ENCODE measurements around the gene GM2A. TPM values are rescaled to one million over a fixed set of nuclear protein-coding genes. Genes with fewer than 3 reads are reported as not detected.
"Not testable (repeated sequence)": the region's sequence is repeated elsewhere in the genome, so short reads cannot be mapped to it uniquely, and the experiment has no call there.

GM2A gene
- total RNA-seq, 1 donor from 2014 or later = 41.9 TPM

DNA sequence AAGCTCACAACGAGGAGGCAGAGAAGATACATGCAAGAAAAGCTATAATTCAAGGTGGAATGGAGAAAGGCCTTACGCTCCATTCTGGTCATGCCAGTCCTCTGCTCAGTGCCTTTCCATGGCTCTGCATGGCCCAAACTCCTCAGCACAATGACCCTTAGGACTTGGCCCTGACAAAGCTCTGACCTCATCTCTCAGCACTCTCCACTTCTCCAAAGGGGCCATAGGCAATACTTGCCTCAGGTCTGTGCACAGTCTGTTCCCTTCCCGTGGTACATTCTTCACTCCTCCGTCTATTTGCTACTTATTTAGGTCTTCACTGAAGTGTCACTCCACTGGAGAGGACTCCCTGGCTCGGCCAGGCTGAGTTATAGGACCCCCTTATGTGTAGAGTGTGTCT, 25.9 kb downstream of the GM2A start:
- intact Hi-C loops (cut with DNase I) = no loop called here
- ATAC-seq = no peak
- no peak for DNase-seq (ENCODE audit: low spot score)

DNA sequence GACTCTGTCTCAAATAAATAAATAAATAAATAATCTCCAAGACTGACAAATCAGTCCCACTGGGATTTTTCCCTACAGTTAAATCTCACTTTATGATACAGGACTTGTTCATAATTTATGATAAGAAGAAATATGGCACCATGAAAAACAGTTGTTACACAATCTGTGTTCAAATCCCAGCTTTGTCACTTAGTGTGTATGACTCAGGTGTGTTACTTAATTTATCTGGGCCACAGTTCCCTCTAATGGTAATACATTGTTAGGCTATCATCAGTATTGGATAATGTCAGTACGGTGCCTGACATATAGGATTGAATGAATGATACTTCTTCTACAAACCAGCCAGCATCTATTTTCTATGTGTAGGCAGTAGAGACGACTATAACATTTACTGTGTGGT, 27.5 kb downstream of the GM2A start:
- intact Hi-C loops (cut with DNase I) = no loop called here
- DNase-seq (ENCODE audit: low spot score) (no peak), ATAC-seq (no peak)

DNA sequence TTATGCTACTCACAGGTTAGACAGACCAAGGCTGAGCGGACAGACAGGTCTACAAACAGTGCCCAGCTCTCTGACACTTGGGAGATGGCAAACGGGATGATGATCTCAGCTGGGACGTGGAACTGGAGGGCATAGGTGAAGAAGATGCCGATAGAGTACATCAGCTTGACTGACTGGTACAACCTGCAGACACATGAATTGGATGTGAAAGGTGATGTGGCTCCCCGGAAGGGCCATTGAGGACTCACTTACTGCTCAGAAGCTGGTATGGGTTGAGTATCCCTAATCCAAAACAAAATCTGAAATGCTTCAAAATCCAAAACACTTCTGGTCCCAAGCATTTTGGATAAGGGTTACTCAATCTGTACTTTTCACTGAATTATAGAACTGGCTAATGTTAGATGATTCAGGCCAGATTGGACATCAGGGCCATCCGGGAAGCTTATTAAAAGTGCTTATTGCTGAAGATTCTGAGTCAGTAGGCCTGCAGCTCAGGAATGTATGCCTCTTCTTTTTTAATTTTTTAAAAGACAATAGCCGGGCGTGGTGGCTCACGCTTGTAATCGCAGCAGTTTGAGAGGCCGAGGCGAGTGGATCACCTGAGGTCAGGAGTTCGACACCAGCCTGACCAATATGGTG, 28.1 kb downstream of the GM2A start:
- DNase-seq (ENCODE audit: low spot score) = no peak
- intact Hi-C loops (cut with DNase I) = no loop called here
- ATAC-seq = no peak

DNA sequence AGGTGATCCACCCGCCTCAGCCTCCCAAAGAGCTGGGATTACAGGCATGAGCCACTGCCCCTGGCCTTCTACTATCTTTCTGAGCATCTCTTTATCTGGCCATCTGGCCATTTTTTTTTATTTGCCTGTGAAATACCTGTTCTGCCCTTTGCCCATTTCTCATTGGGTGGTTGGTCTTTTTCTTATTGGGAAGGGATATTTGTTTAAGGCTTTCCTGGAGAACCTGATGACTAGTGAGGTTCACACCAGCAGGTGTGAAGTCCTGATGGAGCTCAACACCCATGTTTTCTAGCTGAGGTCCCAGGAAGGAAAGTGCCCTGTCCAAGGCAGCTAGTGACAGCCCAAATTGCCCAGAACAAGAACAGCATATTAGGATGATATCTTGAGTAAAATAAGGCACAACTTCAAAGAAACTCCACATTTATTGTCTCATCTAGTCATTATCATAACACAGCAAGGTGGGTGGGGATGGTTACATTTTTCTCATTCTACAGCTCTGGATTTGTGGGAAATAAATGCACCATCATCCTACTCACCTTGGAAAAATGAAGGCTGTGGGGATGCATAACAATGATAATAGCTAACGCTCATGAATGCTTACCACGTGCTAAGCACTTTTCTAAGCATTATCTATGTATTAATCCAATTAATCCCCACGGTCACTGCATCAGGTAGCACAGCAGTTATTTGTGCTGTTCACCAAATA, 30.3 kb downstream of the GM2A start:
- DNase-seq (ENCODE audit: low spot score) (no peak), ATAC-seq (no peak)
- intact Hi-C loops (cut with DNase I) = no loop called here

DNA sequence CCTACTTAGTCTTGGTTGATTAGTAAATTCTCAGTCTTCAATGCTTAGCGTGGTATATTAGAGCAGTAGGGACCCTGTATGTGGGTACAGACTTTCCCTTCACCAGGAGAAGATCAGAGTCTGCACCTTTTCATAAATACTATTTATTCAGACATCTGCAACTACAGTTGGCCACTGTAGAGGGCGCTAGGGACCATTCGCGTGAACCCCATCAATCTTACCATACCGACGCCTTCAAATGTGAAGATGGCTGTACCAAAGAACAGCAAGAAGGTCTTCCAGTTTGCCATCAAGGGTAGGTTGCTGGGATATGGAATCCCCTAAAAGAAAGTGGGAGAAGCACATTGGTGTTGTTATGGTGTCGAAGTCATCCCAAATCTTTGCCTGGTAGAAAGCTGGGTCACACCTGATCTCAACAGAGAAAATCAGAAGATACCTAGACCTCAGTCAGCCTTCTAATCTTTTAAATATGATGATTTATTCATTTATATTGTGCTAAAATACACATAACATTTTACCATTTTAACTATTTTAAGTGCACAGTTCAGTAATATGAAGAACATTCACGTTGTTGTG, 31.5 kb downstream of the GM2A start:
- ATAC-seq (no peak), DNase-seq (ENCODE audit: low spot score) (no peak)
- intact Hi-C loops (cut with DNase I) = no loop called here

DNA sequence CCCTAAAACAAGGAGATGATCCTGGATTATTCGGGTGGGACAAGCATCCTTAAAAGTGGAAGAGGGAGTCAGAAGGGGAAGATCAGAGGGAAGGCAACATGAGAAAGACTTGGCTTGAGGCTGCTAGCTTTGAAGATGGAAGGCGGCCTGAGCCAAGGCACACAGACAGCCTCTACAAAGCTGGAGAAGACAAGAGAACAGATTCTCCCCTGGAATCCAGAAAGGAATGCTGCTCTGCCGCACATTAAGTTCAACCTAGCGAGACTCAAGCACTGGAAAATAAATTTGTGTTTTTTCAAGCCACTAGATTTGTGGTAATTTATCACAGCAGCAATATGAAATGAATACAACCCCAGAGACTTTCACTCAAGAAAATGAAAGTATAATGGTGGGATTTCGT, 32.7 kb downstream of the GM2A start:
- DNase-seq (ENCODE audit: low spot score) (no peak), ATAC-seq (no peak)
- intact Hi-C loops (cut with DNase I) = no loop called here

DNA sequence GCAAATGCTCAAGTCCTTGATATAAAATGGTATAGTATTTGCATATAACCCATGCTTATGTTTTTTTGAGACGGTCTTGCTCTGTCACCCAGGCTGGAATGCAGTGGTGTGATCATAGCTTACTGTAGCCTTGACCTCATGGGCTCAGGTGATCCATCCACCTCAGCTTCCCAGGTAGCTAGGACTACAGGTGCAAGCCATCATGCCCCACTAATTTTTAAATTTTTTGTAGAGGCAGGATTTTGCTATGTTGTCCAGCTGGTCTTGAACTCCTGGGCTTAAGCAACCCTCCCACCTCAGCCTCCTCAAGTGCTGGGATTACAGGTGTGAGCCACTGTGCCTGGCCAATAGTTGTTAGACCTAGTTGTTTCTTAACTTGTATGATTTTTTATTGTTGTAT, 33.3 kb downstream of the GM2A start:
- no peak for ATAC-seq
- intact Hi-C loops (cut with DNase I) = no loop called here

DNA sequence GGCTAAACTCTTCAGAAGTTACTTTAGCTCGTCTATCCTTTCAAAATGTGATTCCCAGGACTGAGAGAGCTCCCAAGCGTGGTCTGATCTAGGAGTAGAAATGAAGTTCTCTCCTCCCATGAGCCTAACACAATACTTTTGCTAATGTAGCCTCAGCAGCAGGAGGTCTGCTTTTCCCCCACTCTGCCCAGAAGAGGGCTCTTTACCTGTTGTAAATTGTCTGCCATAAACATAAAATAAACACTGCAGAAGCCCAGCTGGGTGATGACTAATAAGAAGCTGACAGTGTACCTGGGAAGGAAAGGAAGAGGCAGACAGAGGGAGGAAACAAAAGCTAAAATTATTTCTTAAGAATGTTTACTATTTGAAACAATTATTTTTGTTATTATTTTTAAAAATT, 35.2 kb downstream of the GM2A start:
- DNase-seq (ENCODE audit: low spot score) = no peak
- no peak for ATAC-seq
- intact Hi-C loops (cut with DNase I) = no loop called here

More for the DNA sequence above, 33.3 kb downstream of the GM2A start:
- DNase-seq (ENCODE audit: low spot score) = no peak

DNA sequence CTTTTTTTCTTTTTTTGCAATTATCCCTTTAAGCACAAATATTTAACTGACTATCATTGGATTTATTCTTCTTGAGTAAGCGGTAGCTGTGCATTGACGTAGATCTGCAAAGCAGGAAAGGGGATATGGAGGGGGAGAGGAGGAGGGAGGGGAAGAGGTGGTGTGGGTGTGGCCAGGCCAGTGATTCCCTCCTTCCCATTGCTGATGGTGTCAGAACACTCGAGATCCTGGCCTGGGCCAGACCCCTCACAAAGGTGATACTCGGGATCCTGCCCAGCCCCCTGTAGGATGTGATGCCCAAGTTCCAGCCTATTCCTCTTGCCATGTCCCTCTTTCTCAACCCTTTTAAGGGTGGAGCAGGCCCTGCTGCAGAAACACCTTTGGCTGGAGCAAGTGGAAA, 40.6 kb downstream of the GM2A start:
- no peak for ATAC-seq
- no peak for DNase-seq (ENCODE audit: low spot score)
- intact Hi-C loops (cut with DNase I) = no loop called here

DNA sequence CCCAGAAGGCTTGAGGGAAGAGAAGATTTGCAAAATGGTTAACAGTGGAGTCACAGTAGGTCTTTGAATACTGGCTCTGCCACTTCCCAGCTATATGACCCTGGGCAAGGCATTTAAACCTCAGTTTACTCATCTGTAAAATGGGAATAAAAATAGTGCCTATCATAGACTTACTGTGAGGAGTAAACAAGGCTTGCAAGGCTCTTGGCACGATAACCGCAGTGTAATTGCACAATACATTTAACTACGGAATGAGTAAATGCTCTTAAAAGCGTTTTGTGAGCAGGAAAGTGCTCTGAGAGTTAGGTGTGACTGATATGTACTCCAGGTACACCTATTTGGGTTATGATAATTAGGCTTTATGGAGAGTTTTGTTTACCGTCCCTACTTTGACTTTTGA, 42.2 kb downstream of the GM2A start:
- DNase-seq (ENCODE audit: low spot score) (no peak), ATAC-seq (no peak)
- intact Hi-C loops (cut with DNase I) = no loop called here

DNA sequence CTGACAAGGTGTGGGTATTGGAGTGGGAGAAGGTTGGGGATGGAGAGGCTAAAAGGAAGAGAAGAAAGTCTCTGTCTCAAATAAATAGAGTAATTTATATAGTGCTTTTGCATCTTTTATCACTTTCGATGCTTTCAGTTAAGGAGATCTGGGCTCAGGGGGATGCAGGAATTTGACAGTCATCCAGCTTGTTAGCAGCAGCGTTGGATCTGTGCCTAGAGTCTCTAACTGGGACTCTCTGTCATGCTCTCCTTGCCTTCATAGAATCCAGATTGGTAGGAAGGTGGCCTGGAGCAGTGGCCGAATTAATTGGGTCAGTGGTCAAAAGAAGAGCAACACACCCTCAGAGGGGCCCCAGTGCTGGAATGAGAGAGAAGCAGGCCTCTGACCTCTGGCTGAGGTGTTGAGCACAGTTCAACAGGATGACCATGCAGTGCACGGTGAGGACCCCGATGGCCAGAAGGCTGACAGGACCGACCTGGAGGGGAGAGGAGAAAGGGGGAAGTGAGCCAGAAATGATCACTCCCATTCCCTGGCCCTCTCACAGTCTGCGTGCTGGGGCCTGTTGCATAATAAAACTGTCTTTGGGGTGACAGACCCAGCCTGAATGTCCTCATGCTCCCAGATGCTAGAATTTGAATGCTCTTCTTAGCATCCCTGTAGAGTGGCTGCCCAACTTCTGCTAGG, 42.9 kb downstream of the GM2A start:
- DNase-seq (ENCODE audit: low spot score) (no peak), ATAC-seq (peak; percentile 22)
- intact Hi-C loops (cut with DNase I) = no loop called here

DNA sequence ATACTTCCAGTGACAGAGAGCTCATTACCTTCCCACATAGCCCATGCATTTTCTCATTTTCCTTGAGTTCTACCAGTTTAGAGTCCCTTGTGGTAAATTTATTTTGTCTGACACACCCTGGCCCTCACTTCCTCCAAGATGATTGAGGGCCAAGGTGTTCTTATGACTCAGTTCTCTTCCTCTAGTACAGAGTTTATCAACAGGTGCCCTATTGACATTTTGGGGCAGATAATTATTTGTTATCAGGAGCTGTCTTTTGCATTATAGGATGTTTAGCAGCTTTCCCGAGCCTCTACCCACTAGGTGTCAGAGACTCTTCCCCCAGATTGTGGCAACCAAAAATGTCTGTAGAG, 43.5 kb downstream of the GM2A start:
- ATAC-seq (no peak), DNase-seq (ENCODE audit: low spot score) (no peak)
- intact Hi-C loops (cut with DNase I) = no loop called here

DNA sequence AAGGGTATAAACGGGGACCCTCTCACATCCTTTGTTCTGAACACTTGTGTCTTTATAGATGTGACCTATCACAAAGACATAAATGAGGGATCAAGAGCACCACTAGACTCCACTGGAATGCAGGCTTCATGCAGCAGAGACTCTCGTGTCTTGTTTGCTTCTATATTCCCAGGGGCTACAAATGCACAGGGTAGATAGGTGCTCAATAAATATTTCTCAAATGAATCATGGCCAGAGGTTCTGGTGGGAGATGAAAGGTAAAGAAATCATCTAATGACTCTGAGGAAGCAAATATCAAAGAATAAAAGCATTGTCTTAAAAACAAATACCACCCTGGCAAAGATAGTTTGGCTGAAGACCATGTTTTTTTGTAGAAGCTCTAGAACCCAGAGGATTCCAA, 44.0 kb downstream of the GM2A start:
- ATAC-seq (no peak), DNase-seq (ENCODE audit: low spot score) (no peak)
- intact Hi-C loops (cut with DNase I) = no loop called here

DNA sequence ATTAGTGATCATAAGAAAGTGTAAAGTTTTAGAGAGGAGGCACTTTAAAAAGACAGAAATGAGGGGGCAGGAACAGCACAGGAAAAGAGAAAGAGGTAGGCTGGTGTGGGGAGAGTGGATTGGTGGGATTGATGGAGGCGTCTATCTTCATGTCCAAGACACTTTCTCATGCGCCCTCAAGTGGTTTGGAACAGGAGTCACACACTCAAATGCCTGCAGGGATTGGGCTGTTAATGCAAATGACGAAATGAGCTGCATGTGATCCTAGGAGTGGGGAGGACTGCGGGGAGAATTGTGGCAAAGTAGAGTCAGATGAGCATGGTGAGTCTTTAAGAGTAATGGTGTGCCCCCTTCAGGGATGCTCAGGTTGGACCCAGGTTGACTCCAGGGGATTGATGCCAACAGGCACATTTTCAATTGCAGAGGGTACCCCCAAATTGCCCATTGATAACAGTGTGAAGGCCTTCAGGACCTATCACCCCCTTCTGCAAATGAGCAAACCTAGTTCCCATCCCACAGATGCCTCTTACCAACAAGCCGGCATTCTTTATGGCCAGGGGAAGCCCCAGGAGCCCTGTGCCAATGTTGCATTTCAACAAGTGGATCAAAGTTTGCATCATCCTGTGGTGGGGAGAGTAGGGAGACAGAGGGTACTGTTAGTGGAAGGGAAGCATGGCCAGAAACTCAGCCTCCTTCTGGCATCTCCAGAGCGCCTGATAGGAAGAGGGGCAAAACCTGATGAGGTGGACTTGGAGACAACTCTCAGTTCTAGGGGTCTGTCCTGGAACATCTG, 45.3 kb downstream of the GM2A start:
- no peak for DNase-seq (ENCODE audit: low spot score)
- intact Hi-C loops (cut with DNase I) = no loop called here
- ATAC-seq = peak; percentile 74

DNA sequence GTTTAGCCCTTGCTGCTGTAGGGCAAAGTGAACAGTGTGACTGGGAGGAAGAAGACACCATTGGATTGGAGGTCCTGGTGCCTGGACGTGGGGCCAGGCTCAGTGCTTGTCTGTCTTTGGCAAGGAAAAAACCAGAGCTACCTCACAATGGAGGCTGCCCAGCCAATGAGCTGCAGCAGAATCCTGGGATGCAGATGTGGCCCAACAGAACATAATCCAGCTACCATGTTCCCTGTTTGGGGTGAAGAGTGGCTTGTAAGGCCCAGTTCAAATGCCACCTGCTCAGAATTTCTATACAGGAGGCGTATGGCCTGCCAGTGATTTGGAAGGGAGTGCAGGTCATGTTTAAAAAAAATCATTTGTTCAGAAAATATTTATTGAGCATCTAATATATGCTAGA, 50.7 kb downstream of the GM2A start, which contains the start of gene SLC36A3:
Gene SLC36A3, minus strand, starts transcription at position 101 of the 400 bp plus-strand sequence. CDS start 412 bp downstream, outside the sequence.
- DNase-seq (ENCODE audit: low spot score) (no peak), ATAC-seq (no peak)
- intact Hi-C loops (cut with DNase I) = no loop called here

DNA sequence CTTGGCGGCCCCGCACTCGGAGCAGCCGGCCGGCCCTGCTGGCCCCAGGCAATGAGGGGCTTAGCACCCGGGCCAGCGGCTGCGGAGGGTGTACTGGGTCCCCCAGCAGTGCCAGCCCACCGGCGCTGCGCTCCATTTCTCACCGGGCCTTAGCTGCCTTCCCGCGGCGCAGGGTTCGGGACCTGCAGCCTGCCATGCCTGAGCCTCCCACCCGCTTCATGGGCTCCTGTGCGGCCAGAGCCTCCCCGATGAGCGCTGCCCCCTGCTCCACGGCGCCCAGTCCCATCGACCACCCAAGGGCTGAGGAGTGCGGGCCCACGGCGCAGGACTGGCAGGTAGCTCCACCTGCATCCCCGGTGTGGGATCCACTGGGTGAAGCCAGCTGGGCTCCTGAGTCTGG, 56.3 kb downstream of the GM2A start:
- intact Hi-C loops (cut with DNase I); DNase-seq (ENCODE audit: low spot score); ATAC-seq: not testable (repeated sequence)

DNA sequence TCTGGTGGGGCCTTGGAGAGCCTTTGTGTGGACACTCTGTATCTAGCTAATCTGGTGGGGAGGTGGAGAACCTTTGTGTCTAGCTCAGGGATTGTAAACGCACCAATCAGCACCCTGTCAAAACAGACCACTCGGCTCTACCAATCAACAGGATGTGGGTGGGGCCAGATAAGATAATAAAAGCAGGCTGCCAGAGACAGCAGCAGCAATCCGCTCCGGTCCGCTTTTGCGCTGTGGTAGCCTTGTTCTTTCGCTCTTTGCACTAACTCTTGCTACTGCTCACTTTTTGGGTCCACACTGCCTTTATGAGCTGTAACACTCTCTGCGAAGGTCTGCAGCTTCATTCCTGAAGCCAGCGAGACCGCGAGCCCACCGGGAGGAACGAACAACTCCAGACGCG, 56.8 kb downstream of the GM2A start:
- DNase-seq (ENCODE audit: low spot score); intact Hi-C loops (cut with DNase I); ATAC-seq: not testable (repeated sequence)

DNA sequence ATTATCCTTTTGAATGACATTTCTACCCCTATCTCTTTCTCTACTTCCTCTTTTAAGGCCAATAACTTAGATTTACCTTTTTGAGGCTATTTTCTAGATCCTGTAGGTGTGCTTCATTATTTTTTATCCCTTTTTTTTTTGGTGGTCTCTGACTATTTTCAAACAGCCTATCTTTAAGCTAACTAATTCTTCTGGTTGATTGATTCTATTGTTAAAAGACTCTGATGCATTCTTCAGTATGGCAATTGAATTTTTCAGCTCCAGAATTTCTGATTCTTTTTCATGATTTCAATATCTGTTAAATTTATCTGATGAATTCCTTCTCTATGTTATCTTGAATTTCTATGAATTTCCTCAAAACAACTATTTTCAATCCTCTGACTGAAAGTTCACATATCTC, 57.9 kb downstream of the GM2A start:
- ATAC-seq (no peak), DNase-seq (ENCODE audit: low spot score) (no peak)
- intact Hi-C loops (cut with DNase I) = no loop called here

DNA sequence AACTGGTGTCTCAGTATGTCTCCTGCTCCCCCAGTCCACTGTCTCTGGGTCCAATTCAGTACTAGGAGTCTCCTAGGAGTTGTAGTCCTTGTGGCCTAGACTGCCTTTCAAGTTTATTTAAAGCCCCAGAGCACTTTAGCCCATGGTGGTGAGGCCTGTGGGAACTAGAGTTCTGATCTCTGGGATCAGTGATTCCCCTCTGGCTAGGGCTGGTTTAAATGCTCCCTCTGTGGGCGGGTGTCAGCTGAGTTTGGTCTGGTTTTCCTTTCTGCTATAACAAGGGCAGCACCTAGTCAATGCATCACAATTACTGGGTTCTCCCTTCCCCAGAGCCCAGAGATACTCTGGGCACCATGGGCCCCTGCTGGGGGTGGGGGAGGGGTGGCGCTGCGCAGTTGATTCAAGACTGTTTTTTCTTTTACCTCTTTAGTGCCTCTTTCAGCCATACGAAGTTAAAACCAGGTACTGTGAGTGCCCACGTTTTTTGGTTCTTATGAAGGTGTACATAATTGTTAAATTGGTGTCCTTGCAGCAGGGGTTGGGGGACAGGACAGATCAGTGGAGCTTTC, 59.9 kb downstream of the GM2A start:
- intact Hi-C loops (cut with DNase I) = no loop called here
- ATAC-seq (no peak), DNase-seq (ENCODE audit: low spot score) (no peak)
